Uterus (tissue), 4 donors: ENCODE results near the gene GNAS-AS1. TPM values are rescaled to one million over a fixed set of nuclear protein-coding genes. Genes with fewer than 3 reads are reported as not detected.

ENCODE experiments used
- DNase-seq, 2 donors: peaks; one replicate each; pipeline ENCODE4 v3.0.0-alpha.2; 2019 to 2020
- H3K27ac ChIP-seq, 2 donors: fragments of 200-600 bp; sonication (generic); 1 replicate in 1 of 2; 2 replicates in 1 of 2; pipeline ENCODE4 v1.5.1; 2016 to 2018
- H3K27me3 ChIP-seq, 2 donors: fragments of 200-600 bp; sonication (generic); one replicate each; pipeline ENCODE4 v1.5.1; 2018 to 2019; ENCODE audit warnings: control low read depth in 1 of 2
- H3K36me3 ChIP-seq, 2 donors: fragments of 200-600 bp; sonication (generic); one replicate each; pipeline ENCODE4 v1.5.1; 2019; ENCODE audit warnings: control low read depth in 1 of 2
- H3K4me1 ChIP-seq, 2 donors: fragments of 200-600 bp; sonication (generic); one replicate each; pipeline ENCODE4 v1.5.1; 2018 to 2019; ENCODE audit warnings: control low read depth in 1 of 2
- H3K4me3 ChIP-seq, 2 donors: fragments of 200-600 bp; sonication (generic); 1 replicate in 1 of 2; 2 replicates in 1 of 2; pipeline ENCODE4 v1.5.1; 2018 to 2019; ENCODE audit warnings: mild to moderate bottlenecking in 1 of 2
- H3K9me3 ChIP-seq, 2 donors: fragments of 200-600 bp; sonication (generic); one replicate each; pipeline ENCODE4 v1.5.1; 2019; ENCODE audit warnings: control low read depth in 1 of 2
- POLR2A ChIP-seq, 2 donors: fragments of 450-650 bp; IDR thresholded peaks; one replicate each; pipeline ENCODE4 v1.6.1; 2016; ENCODE audit warnings: antibody characterized with exemption in 2 of 2, mild to moderate bottlenecking in 1 of 2, moderate library complexity in 1 of 2
- intact Hi-C: fragments of 100-400 bp; cut with DNase I; formaldehyde crosslinking; loops from one replicate; pipeline ENCODE4 v1.15.1; 2023; ENCODE audit warnings: low total_unique reads
- total RNA-seq, 4 donors: library from RNA; depleted of rRNA in 3 of 4; stranded (reverse); fragments of >200 nt in 3 of 4; gene quantifications; one replicate each; pipeline versions ENCODE4 v1.1.0 to v1.2.4, GENCODE V29; 2014 to 2023
- TF ChIP-seq, protein P1 (sequence below), 4 experiments: fragments of 200-600 bp in 2 of 4; fragments of 450-650 bp in 2 of 4; sonication (generic) in 2 of 4; IDR thresholded peaks; one replicate each; pipeline ENCODE4 v1.5.1; 2016 to 2019; ENCODE audit warnings: antibody characterized with exemption in 4 of 4, mild to moderate bottlenecking in 2 of 4, moderate library complexity in 1 of 4
- donor health status: DM: yes; HTN: yes; CAD: no.

GNAS-AS1 gene
- total RNA-seq, 4 donors from 2014 or later = 0.77 to 3.4 (median 1.2) TPM; not detected in 1

DNA sequence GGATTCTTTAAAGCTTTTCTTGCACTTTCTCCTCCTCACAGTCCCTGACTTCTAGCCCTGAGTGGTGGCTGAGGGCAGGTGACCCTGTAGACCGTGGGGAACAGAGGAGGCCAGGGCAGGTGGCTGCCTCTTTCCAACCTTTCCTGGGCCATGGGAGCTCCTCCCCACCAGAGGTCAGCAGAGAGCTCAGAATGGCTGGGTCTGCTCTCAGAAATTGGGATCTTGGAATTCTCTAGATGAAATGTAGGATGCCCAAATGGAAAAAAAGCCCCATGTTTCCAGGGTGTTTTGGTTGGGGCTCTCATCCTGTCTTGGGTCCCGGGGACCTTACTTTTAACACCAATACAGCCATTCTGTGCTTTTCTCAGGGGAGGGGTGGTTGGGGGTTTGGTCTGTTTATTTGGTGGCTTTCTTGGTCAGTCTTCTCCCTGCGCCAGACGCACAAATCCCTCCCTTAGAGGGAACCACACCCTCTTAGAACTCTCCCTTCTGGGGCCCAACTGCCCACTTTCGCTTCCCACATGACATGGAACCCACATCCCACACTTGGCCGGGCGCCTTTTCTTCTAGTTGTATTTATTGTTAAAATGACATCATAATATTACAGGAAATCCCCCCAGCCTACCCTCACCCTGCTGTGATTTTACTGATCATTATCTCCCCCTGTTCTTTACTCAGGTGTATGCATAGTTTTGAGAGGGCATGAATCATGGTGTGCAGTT lies 19.8 kb upstream of the GNAS-AS1 start:
- Histone ChIP-seq H3K36me3 (no peaks in the 10 kb centered on the region), H3K4me1 (no peaks in the 10 kb centered on the region), H3K9me3 (no peaks in the 10 kb centered on the region), H3K27ac (no peak overlapping the region), H3K27me3 (no peaks in the 10 kb centered on the region), H3K4me3 (no peak overlapping the region)
- peak; percentile 75 to 76 for DNase-seq
- intact Hi-C loops = no loop called here
- TF ChIP-seq, protein P1, sequence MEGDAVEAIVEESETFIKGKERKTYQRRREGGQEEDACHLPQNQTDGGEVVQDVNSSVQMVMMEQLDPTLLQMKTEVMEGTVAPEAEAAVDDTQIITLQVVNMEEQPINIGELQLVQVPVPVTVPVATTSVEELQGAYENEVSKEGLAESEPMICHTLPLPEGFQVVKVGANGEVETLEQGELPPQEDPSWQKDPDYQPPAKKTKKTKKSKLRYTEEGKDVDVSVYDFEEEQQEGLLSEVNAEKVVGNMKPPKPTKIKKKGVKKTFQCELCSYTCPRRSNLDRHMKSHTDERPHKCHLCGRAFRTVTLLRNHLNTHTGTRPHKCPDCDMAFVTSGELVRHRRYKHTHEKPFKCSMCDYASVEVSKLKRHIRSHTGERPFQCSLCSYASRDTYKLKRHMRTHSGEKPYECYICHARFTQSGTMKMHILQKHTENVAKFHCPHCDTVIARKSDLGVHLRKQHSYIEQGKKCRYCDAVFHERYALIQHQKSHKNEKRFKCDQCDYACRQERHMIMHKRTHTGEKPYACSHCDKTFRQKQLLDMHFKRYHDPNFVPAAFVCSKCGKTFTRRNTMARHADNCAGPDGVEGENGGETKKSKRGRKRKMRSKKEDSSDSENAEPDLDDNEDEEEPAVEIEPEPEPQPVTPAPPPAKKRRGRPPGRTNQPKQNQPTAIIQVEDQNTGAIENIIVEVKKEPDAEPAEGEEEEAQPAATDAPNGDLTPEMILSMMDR (IDR thresholded peaks at IDR 0.05) = peak; percentile 82 to 86 (median 86)
- no peak for TF ChIP-seq POLR2A (IDR thresholded peaks at IDR 0.05)

DNA sequence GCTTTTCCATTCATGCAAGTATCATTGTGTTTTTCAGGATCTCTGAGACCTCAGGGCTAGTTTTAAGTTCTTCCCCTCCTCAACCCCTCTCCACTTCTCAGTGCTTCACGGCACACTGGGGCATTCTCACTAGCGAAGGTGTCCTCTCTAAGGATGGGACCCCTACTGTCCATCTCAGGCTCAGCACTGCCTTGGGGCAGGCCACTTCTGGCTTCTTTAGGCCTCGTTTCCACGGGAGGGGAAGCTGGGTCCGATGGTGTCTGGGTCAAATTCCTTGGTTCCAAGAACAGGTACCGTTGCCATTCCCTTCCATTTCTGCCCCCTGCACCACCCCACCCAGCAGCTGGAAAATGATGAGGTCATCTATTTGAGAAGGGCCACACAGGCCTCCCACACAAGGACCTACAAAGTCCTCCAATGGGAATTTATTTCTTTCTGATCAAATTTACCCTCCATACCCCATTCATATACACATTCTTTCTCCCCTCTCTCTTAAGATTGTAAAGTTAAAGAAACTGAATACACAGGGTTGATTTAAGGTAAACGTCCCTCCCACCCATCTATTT lies 19.0 kb upstream of the GNAS-AS1 start:
- no peak for TF ChIP-seq POLR2A (IDR thresholded peaks at IDR 0.05)
- TF ChIP-seq, protein P1 (IDR thresholded peaks at IDR 0.05) = no peak
- intact Hi-C loops = loop anchor here (10.0 kb wide), 1 partner anchor 355 kb away; no protein-coding TSS in a partner anchor
- H3K4me3 ChIP-seq = no peak overlapping the region
- no peak for DNase-seq
- H3K36me3 ChIP-seq = no peaks in the 10 kb centered on the region
- no peaks in the 10 kb centered on the region for H3K27me3 ChIP-seq
- H3K27ac ChIP-seq = no peak overlapping the region
- no peaks in the 10 kb centered on the region for H3K9me3 ChIP-seq
- no peaks in the 10 kb centered on the region for H3K4me1 ChIP-seq

DNA sequence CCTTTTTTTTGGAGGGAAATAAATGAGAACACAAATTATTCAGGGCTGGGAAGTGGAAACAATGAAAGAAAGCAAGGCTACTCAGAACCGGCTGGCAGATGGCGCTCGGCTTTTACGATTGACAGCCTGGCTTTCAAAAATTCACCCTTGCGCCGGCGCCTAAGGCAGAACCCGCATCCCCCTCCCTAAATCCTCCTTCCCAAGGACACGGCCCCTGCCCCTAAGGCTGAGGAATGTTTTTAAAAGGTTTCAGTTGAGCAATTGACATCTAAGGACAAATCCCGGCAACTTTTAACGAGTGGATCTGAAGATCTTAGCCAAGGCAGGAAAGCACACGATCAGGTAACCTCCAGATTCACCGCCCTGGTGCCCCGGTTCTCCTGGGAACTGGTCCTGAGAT lies 18.1 kb upstream of the GNAS-AS1 start:
- DNase-seq = no peak
- H3K27ac ChIP-seq = no peak overlapping the region
- H3K27me3 ChIP-seq = no peaks in the 10 kb centered on the region
- H3K4me3 ChIP-seq = no peak overlapping the region
- H3K36me3 ChIP-seq = no peaks in the 10 kb centered on the region
- H3K9me3 ChIP-seq = no peaks in the 10 kb centered on the region
- intact Hi-C loops = loop anchor here (10.0 kb wide), 1 partner anchor 356 kb away; no protein-coding TSS in a partner anchor
- H3K4me1 ChIP-seq = no peaks in the 10 kb centered on the region
- TF ChIP-seq POLR2A (IDR thresholded peaks at IDR 0.05) = no peak
- TF ChIP-seq, protein P1 (IDR thresholded peaks at IDR 0.05) = peak in 1 of 4 experiments; percentile 6

DNA sequence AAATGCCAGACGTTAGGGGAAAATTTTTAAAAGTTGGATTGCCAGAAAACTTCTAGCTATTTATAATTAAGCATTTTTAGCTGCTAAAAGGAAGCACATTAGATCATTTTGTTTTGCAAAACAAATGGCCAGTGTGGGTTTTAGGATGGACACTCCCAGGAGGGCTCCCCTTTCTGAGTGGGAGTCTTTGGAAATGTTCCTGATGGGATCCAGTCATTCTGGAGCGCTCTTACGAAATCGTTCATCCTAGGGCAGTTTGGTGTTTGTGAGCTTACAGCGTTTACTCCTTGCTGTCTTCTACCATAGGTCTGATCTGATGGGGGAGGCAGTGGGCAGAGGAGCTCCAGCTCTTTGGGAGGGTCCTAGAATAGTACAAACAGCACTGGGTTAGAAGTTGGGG lies 16.5 kb upstream of the GNAS-AS1 start:
- intact Hi-C loops = loop anchor here (10.0 kb wide), 1 partner anchor 358 kb away; no protein-coding TSS in a partner anchor
- DNase-seq = peak; percentile 58 to 70
- H3K9me3 ChIP-seq = no peaks in the 10 kb centered on the region
- no peaks in the 10 kb centered on the region for H3K36me3 ChIP-seq
- peak overlapping the region; percentile 40 to 43 for H3K27ac ChIP-seq
- TF ChIP-seq POLR2A (IDR thresholded peaks at IDR 0.05) = no peak
- TF ChIP-seq, protein P1 (IDR thresholded peaks at IDR 0.05) = no peak
- H3K4me1 ChIP-seq = no peaks in the 10 kb centered on the region
- H3K27me3 ChIP-seq = no peaks in the 10 kb centered on the region
- H3K4me3 ChIP-seq = no peak overlapping the region

DNA sequence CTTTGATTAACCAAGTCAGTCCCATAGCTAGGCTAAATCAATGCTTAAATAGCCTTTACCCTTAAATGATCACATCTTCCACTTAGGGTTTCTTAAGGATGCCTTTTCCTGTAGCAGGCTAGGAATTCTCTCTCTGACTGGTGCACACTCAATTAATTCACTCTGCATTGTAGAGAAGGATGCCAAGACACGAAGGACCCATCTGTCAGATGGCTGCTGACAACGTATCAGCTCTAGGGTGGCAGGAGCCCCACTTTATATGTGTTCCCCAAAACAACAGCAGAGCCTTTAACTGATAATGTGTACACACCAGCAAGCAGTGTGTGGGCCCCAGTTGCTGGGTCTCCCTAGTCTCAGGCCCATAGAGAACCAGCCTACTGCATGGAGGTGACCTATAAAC lies 15.1 kb upstream of the GNAS-AS1 start:
- Histone ChIP-seq H3K27ac (no peak overlapping the region), H3K4me3 (no peak overlapping the region), H3K9me3 (no peaks in the 10 kb centered on the region), H3K36me3 (no peaks in the 10 kb centered on the region), H3K27me3 (no peaks in the 10 kb centered on the region), H3K4me1 (no peaks in the 10 kb centered on the region)
- intact Hi-C loops = loop anchor here (10.0 kb wide), 1 partner anchor 359 kb away; no protein-coding TSS in a partner anchor
- no peak for DNase-seq
- TF ChIP-seq, protein P1 (IDR thresholded peaks at IDR 0.05) = no peak
- no peak for TF ChIP-seq POLR2A (IDR thresholded peaks at IDR 0.05)
